RWPE2 (cell line): Measurements from ENCODE around the gene SMCO4.

Source experiments
- ATAC-seq: fragments of 200-7000 bp; cut with Tn5 transposase; 3 replicates; pipeline ENCODE4 v1.9.1; 2021; ENCODE audit warnings: low read depth
- DNase-seq: peaks from one replicate; pipeline ENCODE4 v3.0.0-alpha.2; 2020; ENCODE audit warnings: low spot score
- H3K27ac ChIP-seq: fragments of 450-650 bp; 2 replicates; pipeline ENCODE4 v1.5.1; 2017; ENCODE audit warnings: mild to moderate bottlenecking; ENCODE audit not compliant: poor library complexity, severe bottlenecking
- H3K27me3 ChIP-seq: fragments of 250-450 bp; sonication (Bioruptor Pico); 2 replicates; pipeline ENCODE4 v1.5.1; 2021; ENCODE audit warnings: mild to moderate bottlenecking, moderate library complexity; ENCODE audit not compliant: insufficient read depth, poor library complexity, severe bottlenecking
- H3K36me3 ChIP-seq: fragments of 250-450 bp; sonication (Bioruptor Pico); 2 replicates; pipeline ENCODE4 v1.5.1; 2020; ENCODE audit warnings: low read depth, mild to moderate bottlenecking, moderate library complexity
- H3K4me1 ChIP-seq: fragments of 250-450 bp; sonication (Bioruptor Pico); 2 replicates; pipeline ENCODE4 v1.5.1; 2021; ENCODE audit warnings: mild to moderate bottlenecking, moderate library complexity; ENCODE audit not compliant: insufficient read depth, poor library complexity, severe bottlenecking
- H3K4me3 ChIP-seq: fragments of 250-450 bp; sonication (Bioruptor Pico); 2 replicates; pipeline ENCODE4 v1.5.1; 2021; ENCODE audit warnings: mild to moderate bottlenecking, moderate library complexity; ENCODE audit not compliant: severe bottlenecking
- H3K9me3 ChIP-seq: fragments of 250-450 bp; sonication (Bioruptor Pico); 2 replicates; pipeline ENCODE4 v1.5.1; 2021; ENCODE audit warnings: mild to moderate bottlenecking, moderate library complexity; ENCODE audit not compliant: severe bottlenecking
- CTCF ChIP-seq: fragments of 450-650 bp; IDR thresholded peaks from one replicate; pipeline ENCODE4 v1.5.1; 2017; ENCODE audit warnings: mild to moderate bottlenecking, moderate library complexity; ENCODE audit not compliant: poor library complexity, severe bottlenecking

The SMCO4 gene

DNA sequence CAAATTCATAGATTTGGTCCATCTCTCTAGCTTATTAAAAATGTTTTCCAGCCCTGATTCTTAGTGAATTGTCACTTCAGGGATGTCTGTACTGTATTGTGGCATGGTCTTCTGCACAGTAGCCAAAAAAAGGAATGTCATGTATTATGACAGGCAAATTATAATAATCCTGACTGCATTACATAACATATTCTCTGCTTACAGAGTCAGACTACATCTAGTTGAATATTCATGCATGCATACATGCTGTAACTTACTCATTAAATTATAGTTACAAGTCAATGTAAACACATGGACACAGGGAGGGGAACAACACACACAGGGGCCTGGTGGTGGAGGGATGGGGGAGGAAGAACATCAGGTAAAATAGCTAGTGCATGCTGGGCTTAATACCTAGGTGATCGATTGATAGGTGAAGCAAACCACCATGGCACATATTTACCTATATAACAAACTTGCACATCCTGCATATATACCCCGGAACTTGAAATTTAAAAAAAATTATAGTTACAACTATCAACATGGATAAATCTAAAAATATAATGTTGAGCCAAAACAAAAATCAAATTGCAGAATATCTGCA, 31.5 kb upstream of the SMCO4 start:
- Histone ChIP-seq H3K36me3 (no peaks in the 10 kb centered on the region), H3K27me3 (no peaks in the 10 kb centered on the region), H3K9me3 (no peaks in the 10 kb centered on the region), H3K27ac (no peak overlapping the region), H3K4me3 (no peak overlapping the region), H3K4me1 (peaks cover 8% of the 10 kb centered on the region)
- DNase-seq: no peak
- ATAC-seq: no peak
- TF ChIP-seq CTCF: no peak

DNA sequence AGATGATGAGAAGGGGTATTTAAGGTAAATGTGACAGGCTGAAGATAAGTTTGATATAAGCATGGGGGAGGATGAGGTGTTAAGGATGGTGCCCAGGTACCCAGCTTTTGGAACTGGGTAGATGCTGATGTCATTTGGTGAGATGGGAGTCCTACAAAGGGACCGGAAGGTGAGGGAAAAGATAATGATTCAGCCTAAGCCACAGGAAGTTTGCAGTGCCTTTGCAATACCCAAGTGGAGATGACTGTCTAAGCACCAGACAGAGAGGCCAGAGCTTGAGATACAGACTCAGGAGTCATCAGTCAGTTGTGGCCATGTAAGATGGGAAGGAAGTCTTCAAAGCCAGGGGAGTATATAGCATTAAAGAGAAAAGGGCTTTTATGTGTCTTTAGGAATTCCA, 30.0 kb upstream of the SMCO4 start:
- DNase-seq (no peak), ATAC-seq (peak; percentile 47; the same call in 2 of the 3 replicates)
- no peaks in the 10 kb centered on the region for H3K36me3 ChIP-seq
- no peak for TF ChIP-seq CTCF
- peaks cover 2% of the 10 kb centered on the region for H3K27me3 ChIP-seq
- no peak overlapping the region for H3K4me3 ChIP-seq
- H3K27ac ChIP-seq: no peak overlapping the region
- peaks cover 8% of the 10 kb centered on the region for H3K4me1 ChIP-seq
- H3K9me3 ChIP-seq: no peaks in the 10 kb centered on the region

DNA sequence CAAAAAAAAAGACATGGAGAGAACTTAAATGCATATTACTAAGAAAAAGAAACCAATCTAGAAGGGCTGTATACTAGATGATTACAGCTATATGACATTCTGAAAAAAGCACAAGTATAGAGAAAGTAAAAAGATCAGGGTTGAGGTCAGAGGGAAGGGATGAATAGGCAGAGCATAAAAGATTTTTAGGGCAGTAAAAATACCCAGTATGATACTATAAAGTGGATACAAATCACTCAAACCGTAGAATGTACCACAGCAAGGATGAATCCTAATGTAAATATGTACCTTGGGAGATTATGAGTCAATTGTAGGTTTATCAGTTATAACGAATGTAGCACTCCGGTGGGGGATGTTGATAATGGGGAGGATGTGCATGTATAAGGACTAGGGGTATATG, 29.4 kb upstream of the SMCO4 start:
- peaks cover 8% of the 10 kb centered on the region for H3K4me1 ChIP-seq
- H3K9me3 ChIP-seq: no peaks in the 10 kb centered on the region
- no peak for TF ChIP-seq CTCF
- DNase-seq (no peak), ATAC-seq (peak; percentile 32; the same call in 1 of the 3 replicates)
- H3K27me3 ChIP-seq: peaks cover 2% of the 10 kb centered on the region
- H3K4me3 ChIP-seq: no peak overlapping the region
- H3K36me3 ChIP-seq: no peaks in the 10 kb centered on the region
- no peak overlapping the region for H3K27ac ChIP-seq

DNA sequence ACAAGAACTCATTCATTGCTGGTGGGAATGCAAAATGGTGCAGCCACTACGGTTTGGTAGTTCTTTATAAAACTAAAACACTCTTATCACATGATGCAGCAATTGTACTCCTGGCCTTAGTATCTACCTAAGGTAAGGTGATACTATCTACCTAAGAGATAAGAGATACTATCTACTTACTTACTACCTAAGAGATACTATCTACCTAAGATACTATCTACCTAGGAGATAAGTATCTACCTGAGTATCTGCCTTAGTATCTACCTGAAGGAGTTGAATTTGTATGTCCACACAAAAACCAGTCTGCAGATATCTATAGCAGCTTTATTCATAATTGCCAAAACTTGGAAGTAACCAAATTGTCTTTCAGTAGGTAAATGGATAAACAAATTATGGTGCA, 29.0 kb upstream of the SMCO4 start:
- Histone ChIP-seq H3K27ac (no peak overlapping the region), H3K9me3 (no peaks in the 10 kb centered on the region), H3K4me3 (no peak overlapping the region), H3K27me3 (peaks cover 2% of the 10 kb centered on the region), H3K36me3 (no peaks in the 10 kb centered on the region), H3K4me1 (peaks cover 8% of the 10 kb centered on the region)
- no peak for ATAC-seq
- no peak for DNase-seq
- no peak for TF ChIP-seq CTCF

- ATAC-seq: no peak
- TF ChIP-seq CTCF: no peak
- DNase-seq: no peak
- H3K4me1 ChIP-seq: peaks cover 8% of the 10 kb centered on the region
- H3K9me3 ChIP-seq: no peaks in the 10 kb centered on the region
- H3K27me3 ChIP-seq: peaks cover 2% of the 10 kb centered on the region
- no peaks in the 10 kb centered on the region for H3K36me3 ChIP-seq
- H3K27ac ChIP-seq: no peak overlapping the region
- no peak overlapping the region for H3K4me3 ChIP-seq
Measured at GRCh38 chr11:93571612-93572011, 28.4 kb upstream of the SMCO4 start.
